Measurements from ENCODE around the gene REM2.

REM2 gene

DNA sequence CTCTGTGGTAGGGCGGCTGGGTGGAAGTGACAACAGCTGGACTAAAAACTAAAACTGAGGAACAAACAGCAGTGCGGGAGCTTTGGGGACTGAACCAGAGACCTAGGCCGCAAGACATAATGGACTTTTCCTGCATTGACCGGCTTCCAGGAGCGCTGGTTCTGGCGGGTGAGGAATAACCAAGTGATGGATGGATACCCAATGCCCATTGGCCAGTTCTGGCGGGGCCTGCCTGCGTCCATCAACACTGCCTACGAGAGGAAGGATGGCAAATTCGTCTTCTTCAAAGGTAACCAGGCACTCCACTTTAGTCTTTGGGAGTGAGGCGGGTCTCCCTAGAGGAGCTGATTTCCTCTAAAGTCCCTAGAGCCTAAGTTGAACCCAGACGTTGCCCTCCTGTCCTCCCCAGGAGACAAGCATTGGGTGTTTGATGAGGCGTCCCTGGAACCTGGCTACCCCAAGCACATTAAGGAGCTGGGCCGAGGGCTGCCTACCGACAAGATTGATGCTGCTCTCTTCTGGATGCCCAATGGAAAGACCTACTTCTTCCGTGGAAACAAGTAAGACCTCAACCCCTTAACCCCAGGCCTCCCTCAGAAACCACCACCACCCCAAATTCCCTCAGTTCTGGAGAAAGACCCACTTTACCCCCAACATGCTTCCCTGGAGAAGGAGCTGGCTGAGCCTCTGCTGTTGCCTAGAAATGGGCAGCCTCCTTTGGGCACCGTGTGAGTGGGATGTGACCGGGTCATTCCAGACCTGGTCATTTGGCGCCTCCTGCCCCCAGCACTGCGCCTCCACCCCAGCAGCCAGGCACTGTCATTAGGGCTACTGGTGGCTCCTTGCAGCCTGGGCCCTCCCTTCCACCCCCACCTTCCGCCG lies 38.6 kb upstream of the REM2 start:
- Histone ChIP-seq H3K27me3 (ENCODE audit: insufficient read depth, poor library complexity, severe bottlenecking) (no peaks in the 10 kb centered on the region), H3K27ac (replicated peaks) (no peak overlapping the region), H3K4me3 (replicated peaks; ENCODE audit: insufficient read depth, low read length) (no peak overlapping the region)
- TF ChIP-seq CTCF (IDR thresholded peaks at IDR 0.05; ENCODE audit: insufficient read depth, low read length) (no peak), GABPA (IDR thresholded peaks at IDR 0.05; ENCODE audit: low read depth) (no peak)
- no peak for DNase-seq (ENCODE audit: low read depth in 1 of 2, low spot score in 1 of 2)

DNA sequence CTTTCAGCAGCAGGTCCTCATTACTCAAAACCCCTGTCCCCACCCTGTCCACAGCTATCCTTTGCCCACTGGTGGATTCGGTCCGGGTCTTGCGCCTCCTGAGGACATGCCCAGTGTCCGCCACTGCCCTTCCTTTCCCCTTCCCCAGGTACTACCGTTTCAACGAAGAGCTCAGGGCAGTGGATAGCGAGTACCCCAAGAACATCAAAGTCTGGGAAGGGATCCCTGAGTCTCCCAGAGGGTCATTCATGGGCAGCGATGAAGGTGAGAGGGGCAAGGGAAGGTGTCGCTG lies 38.0 kb upstream of the REM2 start:
- no peak overlapping the region for H3K27ac ChIP-seq (replicated peaks)
- no peak for DNase-seq (ENCODE audit: low read depth in 1 of 2, low spot score in 1 of 2)
- TF ChIP-seq CTCF (IDR thresholded peaks at IDR 0.05; ENCODE audit: insufficient read depth, low read length) (no peak), GABPA (IDR thresholded peaks at IDR 0.05; ENCODE audit: low read depth) (no peak), SPI1 (IDR thresholded peaks at IDR 0.05; ENCODE audit: borderline replicate concordance, low read depth) (no peak), POLR2AphosphoS5 (IDR thresholded peaks at IDR 0.05; ENCODE audit: low read depth) (no peak)
- TF ChIP-seq, protein P1, sequence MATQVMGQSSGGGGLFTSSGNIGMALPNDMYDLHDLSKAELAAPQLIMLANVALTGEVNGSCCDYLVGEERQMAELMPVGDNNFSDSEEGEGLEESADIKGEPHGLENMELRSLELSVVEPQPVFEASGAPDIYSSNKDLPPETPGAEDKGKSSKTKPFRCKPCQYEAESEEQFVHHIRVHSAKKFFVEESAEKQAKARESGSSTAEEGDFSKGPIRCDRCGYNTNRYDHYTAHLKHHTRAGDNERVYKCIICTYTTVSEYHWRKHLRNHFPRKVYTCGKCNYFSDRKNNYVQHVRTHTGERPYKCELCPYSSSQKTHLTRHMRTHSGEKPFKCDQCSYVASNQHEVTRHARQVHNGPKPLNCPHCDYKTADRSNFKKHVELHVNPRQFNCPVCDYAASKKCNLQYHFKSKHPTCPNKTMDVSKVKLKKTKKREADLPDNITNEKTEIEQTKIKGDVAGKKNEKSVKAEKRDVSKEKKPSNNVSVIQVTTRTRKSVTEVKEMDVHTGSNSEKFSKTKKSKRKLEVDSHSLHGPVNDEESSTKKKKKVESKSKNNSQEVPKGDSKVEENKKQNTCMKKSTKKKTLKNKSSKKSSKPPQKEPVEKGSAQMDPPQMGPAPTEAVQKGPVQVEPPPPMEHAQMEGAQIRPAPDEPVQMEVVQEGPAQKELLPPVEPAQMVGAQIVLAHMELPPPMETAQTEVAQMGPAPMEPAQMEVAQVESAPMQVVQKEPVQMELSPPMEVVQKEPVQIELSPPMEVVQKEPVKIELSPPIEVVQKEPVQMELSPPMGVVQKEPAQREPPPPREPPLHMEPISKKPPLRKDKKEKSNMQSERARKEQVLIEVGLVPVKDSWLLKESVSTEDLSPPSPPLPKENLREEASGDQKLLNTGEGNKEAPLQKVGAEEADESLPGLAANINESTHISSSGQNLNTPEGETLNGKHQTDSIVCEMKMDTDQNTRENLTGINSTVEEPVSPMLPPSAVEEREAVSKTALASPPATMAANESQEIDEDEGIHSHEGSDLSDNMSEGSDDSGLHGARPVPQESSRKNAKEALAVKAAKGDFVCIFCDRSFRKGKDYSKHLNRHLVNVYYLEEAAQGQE (IDR thresholded peaks at IDR 0.05; ENCODE audit: insufficient replicate concordance, low read depth): no peak
- H3K27me3 ChIP-seq (ENCODE audit: insufficient read depth, poor library complexity, severe bottlenecking): no peaks in the 10 kb centered on the region
- no peak overlapping the region for H3K4me3 ChIP-seq (replicated peaks; ENCODE audit: insufficient read depth, low read length)

DNA sequence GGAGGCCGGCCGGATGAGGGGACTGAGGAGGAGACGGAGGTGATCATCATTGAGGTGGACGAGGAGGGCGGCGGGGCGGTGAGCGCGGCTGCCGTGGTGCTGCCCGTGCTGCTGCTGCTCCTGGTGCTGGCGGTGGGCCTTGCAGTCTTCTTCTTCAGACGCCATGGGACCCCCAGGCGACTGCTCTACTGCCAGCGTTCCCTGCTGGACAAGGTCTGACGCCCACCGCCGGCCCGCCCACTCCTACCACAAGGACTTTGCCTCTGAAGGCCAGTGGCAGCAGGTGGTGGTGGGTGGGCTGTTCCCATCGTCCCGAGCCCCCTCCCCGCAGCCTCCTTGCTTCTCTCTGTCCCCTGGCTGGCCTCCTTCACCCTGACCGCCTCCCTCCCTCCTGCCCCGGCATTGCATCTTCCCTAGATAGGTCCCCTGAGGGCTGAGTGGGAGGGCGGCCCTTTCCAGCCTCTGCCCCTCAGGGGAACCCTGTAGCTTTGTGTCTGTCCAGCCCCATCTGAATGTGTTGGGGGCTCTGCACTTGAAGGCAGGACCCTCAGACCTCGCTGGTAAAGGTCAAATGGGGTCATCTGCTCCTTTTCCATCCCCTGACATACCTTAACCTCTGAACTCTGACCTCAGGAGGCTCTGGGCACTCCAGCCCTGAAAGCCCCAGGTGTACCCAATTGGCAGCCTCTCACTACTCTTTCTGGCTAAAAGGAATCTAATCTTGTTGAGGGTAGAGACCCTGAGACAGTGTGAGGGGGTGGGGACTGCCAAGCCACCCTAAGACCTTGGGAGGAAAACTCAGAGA lies 37.0 kb upstream of the REM2 start:
- Histone ChIP-seq H3K4me3 (replicated peaks; ENCODE audit: insufficient read depth, low read length) (no peak overlapping the region), H3K27me3 (ENCODE audit: insufficient read depth, poor library complexity, severe bottlenecking) (no peaks in the 10 kb centered on the region), H3K27ac (replicated peaks) (no peak overlapping the region)
- DNase-seq (ENCODE audit: low read depth in 1 of 2, low spot score in 1 of 2): no peak
- TF ChIP-seq, protein P1 (IDR thresholded peaks at IDR 0.05; ENCODE audit: insufficient replicate concordance, low read depth): no peak
- no peak for TF ChIP-seq GABPA (IDR thresholded peaks at IDR 0.05; ENCODE audit: low read depth)
- no peak for TF ChIP-seq SPI1 (IDR thresholded peaks at IDR 0.05; ENCODE audit: borderline replicate concordance, low read depth)
- no peak for TF ChIP-seq CTCF (IDR thresholded peaks at IDR 0.05; ENCODE audit: insufficient read depth, low read length)
- TF ChIP-seq POLR2AphosphoS5 (IDR thresholded peaks at IDR 0.05; ENCODE audit: low read depth): no peak
